ENCODE data around the gene SSR4.

Gene SSR4

DNA sequence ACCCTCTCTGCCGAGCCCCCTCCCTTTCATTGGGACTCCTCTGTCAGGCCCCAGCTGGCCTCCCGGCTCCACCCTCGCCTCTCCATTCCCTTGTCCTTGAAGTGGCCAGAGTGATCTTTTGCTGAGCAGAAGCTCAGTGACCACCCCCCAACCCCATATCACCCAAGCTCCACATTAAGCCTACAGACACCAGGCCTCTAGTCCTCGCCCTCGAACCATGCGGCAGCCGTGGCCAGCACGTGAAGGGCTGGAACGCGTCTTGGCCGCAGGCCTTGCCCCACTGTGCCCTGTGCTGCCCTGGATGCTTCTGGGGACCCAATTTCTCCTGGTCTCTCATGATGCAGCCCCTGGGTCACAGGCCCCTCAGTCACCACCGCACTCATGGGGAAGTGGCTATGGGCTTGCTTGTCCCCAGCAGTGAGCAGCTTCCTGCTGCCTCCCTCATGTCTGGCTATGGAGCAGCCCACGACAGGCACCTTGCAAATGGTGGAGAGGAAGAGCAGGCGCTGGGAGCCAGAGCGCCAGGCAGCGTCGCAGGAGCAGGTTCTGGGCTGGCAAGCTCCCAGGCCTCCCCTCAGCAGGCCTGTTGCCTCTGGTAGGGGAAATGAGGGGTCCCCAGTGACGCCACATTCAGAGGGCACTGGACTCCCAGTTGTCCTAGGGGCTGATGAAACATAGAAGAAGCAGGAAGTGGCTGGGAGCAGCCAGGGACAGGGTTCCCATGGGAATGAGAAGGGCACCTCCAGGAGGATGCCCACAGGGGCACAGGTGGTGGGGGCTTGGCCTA, 14.4 kb upstream of the SSR4 start:
- H3K4me3 ChIP-seq (ENCODE audit: low read depth, low read length): no peak overlapping the region
- CTCF ChIA-PET: interaction anchor here (0.6 to 1.2 kb wide), 7 partner anchors 17 to 128 kb away, joined by 3 to 4 read pairs (median 3); no protein-coding TSS in a partner anchor
- H3K9me3 ChIP-seq (ENCODE audit: control insufficient read depth, insufficient read depth, low read depth, low read length): no peaks in the 10 kb centered on the region
- POLR2A ChIA-PET: interaction anchor here (0.7 to 3.3 kb wide), 3 partner anchors 14 to 148 kb away, joined by 3 to 16 read pairs (median 8); partner anchors contain the start of genes IDH3G and SSR4
- H3K27ac ChIP-seq (ENCODE audit: extremely low read depth, low read depth, low read length): no peak overlapping the region
- no peaks in the 10 kb centered on the region for H3K4me1 ChIP-seq (ENCODE audit: control insufficient read depth, insufficient read depth, low read length)
- peaks cover 0 to 4% of the 10 kb centered on the region in 2 experiments; a peak in 1 of 3 replicates for H3K36me3 ChIP-seq (ENCODE audit: control insufficient read depth in 2 of 2, insufficient read depth in 1 of 2, low read length in 2 of 2)
- TF ChIP-seq ZFP3 (tag by site-specific recombination; IDR thresholded peaks at IDR 0.05; ENCODE audit: low read depth) (no peak), HOXD13 (CRISPR knock-in tag; IDR thresholded peaks at IDR 0.05; ENCODE audit: borderline replicate concordance) (no peak), ZFHX2 (tag by site-specific recombination; conservative IDR thresholded peaks at IDR 0.05) (no peak), ZNF624 (tag by site-specific recombination; IDR thresholded peaks at IDR 0.05) (no peak), ZNF610 (tag by site-specific recombination; IDR thresholded peaks at IDR 0.05; ENCODE audit: borderline replicate concordance) (no peak), ZBTB17 (tag by site-specific recombination; IDR thresholded peaks at IDR 0.05) (no peak), ZNF140 (tag by site-specific recombination; IDR thresholded peaks at IDR 0.05) (no peak), ZNF23 (tag by site-specific recombination; IDR thresholded peaks at IDR 0.05; ENCODE audit: borderline replicate concordance) (no peak), ZFP41 (tag by site-specific recombination; IDR thresholded peaks at IDR 0.05; ENCODE audit: borderline replicate concordance) (no peak), WT1 (tag by site-specific recombination; IDR thresholded peaks at IDR 0.05) (no peak), ZEB2 (tag by site-specific recombination; IDR thresholded peaks at IDR 0.05) (no peak), ZNF558 (tag by site-specific recombination; IDR thresholded peaks at IDR 0.05) (no peak), ZNF10 (tag by site-specific recombination; IDR thresholded peaks at IDR 0.05) (no peak)
- TF ChIP-seq, protein P1, sequence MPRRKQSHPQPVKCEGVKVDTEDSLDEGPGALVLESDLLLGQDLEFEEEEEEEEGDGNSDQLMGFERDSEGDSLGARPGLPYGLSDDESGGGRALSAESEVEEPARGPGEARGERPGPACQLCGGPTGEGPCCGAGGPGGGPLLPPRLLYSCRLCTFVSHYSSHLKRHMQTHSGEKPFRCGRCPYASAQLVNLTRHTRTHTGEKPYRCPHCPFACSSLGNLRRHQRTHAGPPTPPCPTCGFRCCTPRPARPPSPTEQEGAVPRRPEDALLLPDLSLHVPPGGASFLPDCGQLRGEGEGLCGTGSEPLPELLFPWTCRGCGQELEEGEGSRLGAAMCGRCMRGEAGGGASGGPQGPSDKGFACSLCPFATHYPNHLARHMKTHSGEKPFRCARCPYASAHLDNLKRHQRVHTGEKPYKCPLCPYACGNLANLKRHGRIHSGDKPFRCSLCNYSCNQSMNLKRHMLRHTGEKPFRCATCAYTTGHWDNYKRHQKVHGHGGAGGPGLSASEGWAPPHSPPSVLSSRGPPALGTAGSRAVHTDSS (tag by site-specific recombination; IDR thresholded peaks at IDR 0.05): no peak
- TF ChIP-seq, protein P2, sequence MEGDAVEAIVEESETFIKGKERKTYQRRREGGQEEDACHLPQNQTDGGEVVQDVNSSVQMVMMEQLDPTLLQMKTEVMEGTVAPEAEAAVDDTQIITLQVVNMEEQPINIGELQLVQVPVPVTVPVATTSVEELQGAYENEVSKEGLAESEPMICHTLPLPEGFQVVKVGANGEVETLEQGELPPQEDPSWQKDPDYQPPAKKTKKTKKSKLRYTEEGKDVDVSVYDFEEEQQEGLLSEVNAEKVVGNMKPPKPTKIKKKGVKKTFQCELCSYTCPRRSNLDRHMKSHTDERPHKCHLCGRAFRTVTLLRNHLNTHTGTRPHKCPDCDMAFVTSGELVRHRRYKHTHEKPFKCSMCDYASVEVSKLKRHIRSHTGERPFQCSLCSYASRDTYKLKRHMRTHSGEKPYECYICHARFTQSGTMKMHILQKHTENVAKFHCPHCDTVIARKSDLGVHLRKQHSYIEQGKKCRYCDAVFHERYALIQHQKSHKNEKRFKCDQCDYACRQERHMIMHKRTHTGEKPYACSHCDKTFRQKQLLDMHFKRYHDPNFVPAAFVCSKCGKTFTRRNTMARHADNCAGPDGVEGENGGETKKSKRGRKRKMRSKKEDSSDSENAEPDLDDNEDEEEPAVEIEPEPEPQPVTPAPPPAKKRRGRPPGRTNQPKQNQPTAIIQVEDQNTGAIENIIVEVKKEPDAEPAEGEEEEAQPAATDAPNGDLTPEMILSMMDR (tag by site-specific recombination; IDR thresholded peaks at IDR 0.05): no peak
- TF ChIP-seq, protein P3, sequence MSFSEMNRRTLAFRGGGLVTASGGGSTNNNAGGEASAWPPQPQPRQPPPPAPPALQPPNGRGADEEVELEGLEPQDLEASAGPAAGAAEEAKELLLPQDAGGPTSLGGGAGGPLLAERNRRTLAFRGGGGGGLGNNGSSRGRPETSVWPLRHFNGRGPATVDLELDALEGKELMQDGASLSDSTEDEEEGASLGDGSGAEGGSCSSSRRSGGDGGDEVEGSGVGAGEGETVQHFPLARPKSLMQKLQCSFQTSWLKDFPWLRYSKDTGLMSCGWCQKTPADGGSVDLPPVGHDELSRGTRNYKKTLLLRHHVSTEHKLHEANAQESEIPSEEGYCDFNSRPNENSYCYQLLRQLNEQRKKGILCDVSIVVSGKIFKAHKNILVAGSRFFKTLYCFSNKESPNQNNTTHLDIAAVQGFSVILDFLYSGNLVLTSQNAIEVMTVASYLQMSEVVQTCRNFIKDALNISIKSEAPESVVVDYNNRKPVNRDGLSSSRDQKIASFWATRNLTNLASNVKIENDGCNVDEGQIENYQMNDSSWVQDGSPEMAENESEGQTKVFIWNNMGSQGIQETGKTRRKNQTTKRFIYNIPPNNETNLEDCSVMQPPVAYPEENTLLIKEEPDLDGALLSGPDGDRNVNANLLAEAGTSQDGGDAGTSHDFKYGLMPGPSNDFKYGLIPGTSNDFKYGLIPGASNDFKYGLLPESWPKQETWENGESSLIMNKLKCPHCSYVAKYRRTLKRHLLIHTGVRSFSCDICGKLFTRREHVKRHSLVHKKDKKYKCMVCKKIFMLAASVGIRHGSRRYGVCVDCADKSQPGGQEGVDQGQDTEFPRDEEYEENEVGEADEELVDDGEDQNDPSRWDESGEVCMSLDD (tag by site-specific recombination; IDR thresholded peaks at IDR 0.05): no peak
- TF ChIP-seq, protein P4, sequence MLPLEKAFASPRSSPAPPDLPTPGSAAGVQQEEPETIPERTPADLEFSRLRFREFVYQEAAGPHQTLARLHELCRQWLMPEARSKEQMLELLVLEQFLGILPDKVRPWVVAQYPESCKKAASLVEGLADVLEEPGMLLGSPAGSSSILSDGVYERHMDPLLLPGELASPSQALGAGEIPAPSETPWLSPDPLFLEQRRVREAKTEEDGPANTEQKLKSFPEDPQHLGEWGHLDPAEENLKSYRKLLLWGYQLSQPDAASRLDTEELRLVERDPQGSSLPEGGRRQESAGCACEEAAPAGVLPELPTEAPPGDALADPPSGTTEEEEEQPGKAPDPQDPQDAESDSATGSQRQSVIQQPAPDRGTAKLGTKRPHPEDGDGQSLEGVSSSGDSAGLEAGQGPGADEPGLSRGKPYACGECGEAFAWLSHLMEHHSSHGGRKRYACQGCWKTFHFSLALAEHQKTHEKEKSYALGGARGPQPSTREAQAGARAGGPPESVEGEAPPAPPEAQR (tag by site-specific recombination; IDR thresholded peaks at IDR 0.05): no peak
- TF ChIP-seq, protein P5, sequence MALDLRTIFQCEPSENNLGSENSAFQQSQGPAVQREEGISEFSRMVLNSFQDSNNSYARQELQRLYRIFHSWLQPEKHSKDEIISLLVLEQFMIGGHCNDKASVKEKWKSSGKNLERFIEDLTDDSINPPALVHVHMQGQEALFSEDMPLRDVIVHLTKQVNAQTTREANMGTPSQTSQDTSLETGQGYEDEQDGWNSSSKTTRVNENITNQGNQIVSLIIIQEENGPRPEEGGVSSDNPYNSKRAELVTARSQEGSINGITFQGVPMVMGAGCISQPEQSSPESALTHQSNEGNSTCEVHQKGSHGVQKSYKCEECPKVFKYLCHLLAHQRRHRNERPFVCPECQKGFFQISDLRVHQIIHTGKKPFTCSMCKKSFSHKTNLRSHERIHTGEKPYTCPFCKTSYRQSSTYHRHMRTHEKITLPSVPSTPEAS (tag by site-specific recombination; IDR thresholded peaks at IDR 0.05): no peak
